CD4-positive, alpha-beta T cell treated with Interleukin-6 for 4 hours (primary cell): ENCODE data around the gene ZC3H12D.

Source experiments
- DNase-seq: peaks from one replicate; pipeline ENCODE4 v3.0.0-alpha.2; 2020; ENCODE audit warnings: mixed read lengths

The ZC3H12D gene

DNA sequence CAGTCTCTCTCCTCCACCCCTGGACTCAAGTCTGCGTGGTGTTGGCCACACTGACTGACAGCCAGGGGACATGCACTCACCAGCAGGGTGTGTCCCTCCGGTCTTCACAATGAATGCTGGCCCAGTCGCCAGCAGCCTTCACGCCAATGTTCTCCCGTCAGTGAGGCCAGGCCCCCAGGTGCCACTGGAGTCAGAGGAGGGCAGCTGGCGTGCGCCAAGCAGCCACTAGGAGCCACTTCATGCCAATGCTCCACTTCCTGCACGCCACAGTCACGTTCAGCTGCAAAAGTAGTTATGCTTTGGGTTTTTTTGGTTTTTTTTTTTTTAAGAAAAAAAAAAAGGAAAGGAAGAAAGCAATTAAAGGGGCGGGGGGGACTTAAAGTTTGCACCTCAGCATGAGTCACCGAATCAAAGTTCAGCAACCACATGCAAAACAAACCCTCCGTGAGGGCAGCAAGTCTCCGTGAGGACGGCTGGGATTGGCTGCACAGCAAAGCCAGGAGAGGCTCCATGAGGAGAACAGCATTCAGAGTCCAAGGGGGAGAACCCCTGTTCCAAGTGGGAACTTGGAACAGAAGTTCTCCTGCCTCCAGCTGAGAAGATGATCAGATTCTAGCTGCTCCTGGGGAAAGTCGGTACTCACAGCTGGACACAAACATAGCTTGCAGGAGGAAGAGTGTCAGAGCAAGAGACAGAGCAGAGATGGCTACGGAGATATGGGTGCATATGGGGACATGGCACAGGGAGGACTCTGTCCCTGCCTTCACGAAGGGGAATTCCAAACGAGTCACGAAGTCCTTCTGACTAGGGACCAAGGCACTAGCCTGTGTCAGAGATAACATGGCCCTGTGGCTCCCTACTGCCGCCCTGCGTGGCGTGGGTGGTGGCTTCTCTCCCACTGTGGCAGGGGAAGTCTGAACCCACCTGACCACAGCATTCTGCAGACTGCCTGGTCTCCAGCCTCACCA lies at the start of gene ZC3H12D:
Gene ZC3H12D, minus strand, starts transcription at position 282 of the 968 bp plus-strand sequence. CDS start 10,471 bp downstream, outside the sequence.
- peak; percentile 89 for DNase-seq

GRCh38 chr6:149529650-149530049 lies 44.8 kb upstream of the ZC3H12D start:
- no peak for DNase-seq

DNA sequence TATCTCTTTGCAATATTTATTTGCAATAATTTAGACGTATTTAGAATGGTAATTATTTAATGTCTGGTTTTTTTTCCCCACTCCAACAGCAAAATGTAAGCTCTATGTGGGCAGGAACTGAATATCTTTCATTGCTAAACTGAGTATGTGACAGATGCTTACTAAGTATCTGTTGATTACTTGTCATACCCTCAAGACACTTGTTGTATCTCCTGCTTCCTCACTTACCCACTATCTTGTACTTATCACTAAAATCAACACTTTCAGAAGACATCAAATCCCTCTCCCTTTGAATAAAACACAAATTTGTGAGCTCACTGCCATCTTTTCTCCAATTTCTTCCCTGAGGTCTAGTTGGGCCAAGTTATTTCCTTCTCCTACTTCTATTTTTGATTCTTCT lies 30.7 kb upstream of the ZC3H12D start:
- DNase-seq = no peak

DNA sequence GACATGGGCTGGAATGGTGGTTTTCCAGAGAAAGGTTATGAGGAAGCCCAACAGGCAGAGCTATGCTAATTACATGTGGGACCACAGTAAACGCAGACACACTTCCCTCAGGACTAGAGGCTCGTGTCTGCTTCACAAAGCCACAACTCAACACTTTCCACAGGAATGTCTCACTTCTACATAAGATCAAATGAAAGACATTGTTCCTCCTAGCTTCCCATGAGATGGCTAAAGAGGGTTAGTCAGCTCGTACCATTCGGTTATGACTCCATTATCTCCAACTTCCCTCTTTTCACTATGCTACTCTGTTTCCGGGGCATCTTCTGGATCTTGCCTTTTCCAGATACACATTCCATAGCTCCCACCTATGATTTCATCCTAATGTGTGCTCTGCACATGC lies 29.1 kb upstream of the ZC3H12D start:
- no peak for DNase-seq

DNA sequence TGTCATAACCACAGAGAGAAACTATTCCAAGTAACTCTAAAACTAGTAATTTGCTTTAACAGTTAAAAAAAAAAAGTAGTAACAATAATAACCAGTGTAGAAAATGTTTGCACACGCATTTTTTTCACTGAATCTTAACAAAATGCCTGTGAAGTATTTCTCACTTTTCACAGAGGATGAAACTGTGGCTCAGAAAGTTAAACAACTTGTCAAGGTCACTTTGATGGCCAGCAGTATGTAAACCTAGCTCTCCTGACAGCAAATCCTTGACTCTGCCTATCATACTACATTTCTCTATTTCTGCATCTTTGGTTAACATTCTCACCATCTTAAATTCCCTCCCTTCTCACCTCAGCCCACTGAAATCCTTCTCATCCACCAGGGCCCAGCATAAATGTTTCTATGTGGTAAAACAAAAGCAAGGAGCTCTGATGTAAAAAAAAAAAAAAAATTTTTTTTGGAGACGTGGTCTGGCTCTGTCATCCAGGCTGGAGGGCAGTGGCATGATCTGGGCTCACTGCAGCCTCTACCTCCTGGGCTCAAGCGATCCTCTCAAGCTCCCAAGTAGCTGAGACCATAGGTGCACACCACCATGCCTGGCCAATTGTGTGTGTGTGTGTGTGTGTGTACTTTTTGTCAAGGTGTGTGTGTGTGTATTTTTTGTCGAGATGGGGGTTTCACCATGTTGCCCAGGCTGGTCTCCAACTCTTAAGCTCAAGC lies 26.1 kb upstream of the ZC3H12D start:
- DNase-seq = no peak

DNA sequence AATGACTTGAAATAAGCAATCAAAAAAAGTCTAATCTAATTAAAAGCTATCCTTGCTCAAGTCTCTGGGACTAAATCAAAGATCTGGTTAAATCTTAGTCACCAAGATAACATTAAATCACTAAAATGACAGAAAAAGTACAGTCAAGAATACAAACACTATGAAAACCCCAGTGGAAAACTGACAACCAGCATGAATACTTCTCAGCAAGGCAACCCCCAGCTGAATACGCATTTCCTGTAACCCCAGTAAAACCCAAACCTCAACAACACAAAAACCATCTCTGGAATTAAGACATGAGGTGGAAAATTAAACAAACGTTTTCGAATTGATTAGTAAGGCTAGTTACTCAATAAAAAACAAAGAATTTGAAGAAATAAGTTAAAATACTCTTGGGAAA lies 23.7 kb upstream of the ZC3H12D start:
- DNase-seq = peak; percentile 56

DNA sequence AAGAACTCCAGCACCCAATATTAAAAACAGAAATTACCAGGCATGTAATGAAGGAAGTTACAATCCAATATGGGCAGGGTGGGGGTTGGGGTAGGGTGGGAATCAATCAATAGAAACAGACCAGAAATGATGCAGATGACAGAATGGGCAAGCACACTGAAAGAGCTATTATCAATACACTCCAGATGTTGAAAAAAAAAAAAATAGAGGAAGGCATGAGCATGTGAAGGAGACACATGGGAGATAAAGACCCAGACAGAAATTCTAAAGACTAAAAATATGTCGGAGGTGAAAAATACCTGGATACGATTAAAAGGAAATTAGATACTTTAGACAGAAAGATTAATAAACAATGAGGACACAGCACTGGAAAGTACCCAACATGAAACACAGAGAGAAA lies 19.1 kb upstream of the ZC3H12D start:
- no peak for DNase-seq

GRCh38 chr6:149503276-149503675 lies 18.5 kb upstream of the ZC3H12D start:
- DNase-seq = no peak

GRCh38 chr6:149501768-149502167 lies 17.0 kb upstream of the ZC3H12D start:
- no peak for DNase-seq

DNA sequence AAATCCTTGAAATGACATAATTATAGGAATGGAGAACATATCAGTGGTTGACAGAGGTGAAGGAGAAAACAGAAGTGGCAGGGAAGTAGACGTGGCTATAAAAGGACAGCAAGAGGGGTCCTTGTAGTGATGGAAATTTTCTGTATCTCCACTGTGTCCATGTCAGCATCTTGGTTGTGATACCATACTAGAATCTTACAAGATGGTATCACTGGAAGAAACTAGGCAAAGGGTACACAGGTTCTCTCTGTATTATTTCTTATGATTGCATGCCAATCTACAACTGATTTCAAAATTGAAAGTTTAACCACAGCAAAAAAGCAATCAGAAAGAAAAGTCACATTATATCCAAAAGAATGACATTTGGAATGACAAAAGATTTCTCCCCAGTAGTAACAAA lies 16.4 kb upstream of the ZC3H12D start:
- DNase-seq = no peak

DNA sequence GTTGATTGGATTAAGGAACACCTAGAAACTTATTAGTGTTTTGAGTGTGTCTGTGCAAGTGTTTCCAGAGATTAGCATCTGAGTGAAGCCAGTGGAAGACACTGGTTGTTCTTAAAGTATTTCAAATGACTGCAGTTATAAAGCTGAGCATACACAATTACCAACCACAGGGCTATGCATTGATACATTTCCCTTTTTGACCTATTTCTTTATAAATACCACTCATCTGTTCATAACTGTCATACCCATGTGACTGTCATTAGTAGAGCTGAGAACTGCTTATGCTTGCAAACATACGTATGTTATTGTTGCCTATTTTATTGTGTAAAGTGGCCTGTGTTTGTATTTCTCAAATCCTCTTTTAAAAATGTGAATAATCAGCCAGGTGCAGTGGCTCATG lies 15.3 kb upstream of the ZC3H12D start:
- no peak for DNase-seq

GRCh38 chr6:149499066-149499465 lies 14.3 kb upstream of the ZC3H12D start:
- DNase-seq = no peak

- DNase-seq = no peak
Observed at GRCh38 chr6:149497365-149497764, 12.6 kb upstream of the ZC3H12D start.

GRCh38 chr6:149496597-149496996 lies 11.8 kb upstream of the ZC3H12D start:
- peak; percentile 32 for DNase-seq

DNA sequence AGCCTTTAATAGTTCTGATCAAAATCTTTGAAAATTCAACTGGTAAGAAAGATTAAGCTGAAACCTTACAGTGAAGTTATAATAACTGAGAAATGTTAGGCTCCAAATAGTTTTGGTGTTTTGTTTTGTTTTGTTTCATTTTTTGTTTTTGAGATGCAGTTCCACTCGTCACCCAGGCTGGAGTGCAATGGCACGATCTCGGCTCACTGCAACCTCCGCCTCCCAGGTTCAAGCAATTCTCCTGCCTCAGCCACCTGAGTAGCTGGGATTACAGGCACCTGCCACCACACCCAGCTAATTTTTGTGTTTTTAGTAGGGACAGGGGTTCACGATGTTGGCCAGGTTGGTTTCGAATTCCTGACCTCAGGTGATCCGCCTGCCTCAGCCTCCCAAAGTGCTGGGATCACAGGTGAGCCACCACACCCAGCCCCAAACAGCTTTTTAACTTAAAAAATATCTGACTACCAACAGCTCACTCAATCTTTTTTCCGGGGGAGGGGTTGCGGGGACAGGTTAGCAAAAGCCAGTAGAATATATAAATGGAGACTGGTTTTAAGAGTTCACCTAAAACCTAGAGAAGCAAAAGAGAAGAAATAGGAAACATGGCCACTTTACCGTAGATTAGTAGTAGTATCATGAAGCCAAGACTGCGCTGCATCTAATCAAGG lies 10.7 kb upstream of the ZC3H12D start:
- peak; percentile 49 for DNase-seq

GRCh38 chr6:149494810-149495209 lies 10.0 kb upstream of the ZC3H12D start:
- DNase-seq = peak; percentile 51

DNA sequence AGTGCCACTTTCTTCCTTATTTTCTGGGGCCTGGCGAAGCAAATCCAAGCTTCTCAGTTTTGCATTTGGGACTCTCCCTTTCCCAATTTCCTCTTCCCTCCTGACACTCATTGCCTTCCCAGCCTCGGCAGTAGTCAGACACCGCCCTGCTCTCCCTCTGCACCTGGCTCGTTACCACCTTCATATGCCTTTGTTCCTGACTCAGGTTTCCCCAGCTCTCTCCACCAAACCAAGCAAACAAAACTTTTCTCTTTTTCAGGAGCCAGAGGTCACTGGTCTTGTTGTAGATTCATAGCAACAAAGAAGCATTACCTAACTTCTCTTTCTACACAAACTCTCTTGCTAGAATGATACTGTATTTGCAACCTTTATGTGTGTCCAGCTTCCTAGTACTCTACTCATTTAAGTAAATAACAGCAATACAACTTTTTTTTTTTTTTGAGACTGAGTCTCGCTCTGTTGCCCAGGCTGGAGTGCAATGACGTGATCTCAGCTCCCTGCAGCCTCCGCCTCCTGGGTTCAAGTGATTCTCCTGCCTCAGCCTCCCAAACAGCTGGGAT lies 9.0 kb upstream of the ZC3H12D start:
- DNase-seq = no peak

DNA sequence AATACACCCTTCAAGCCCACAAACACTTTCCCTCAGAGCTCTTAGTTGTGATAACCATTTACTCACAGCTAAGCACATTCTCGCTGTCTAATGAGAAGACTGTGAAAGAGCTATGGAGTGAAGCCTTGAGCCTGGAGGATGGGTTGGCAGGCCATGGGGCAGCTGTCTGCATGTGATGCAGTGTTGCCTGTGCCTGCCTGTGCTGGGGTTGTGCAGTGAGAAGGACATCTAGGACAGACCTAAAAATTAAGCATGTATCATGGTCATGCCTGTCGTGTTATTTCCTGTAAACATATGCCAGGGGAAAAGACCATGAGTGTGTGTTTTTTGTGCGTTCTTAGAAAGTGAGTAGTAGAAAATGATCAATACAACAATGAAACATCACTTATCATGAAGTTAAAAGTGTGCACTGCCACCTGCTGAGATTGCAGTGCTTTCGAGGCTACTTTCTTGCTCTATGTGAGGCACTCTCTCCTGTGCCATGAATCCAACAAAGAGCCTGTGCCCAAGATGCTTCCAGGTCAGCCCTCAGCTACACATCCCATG lies 8.1 kb upstream of the ZC3H12D start:
- DNase-seq = no peak

- DNase-seq = no peak
Observed at GRCh38 chr6:149489967-149490366, 5.2 kb upstream of the ZC3H12D start.

DNA sequence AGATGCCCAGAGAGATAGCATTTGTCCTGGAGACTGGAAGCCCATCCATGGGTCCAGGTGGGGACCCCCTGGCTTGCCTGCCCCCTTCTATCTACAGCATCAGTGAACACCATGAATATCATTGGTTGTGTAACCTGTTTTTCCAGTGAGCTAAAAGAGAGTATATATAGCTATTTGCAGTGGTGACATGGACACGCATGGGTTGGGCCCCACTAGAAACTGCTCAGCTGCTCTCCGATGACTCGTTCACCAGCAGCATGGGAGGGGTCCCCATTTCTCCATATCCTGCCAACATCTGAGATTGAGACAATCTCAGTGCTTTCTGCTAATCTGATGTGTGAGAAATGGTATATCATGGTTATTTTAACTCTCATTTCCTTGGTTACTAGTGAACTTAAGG lies 4.0 kb upstream of the ZC3H12D start:
- peak; percentile 76 for DNase-seq

- no peak for DNase-seq
Observed at GRCh38 chr6:149487316-149487715, 2.5 kb upstream of the ZC3H12D start.

- no peak for DNase-seq
Observed at GRCh38 chr6:149483849-149484655, 762 bp downstream of the ZC3H12D start.
